CD4-positive, alpha-beta T cell treated with Interleukin-15 for 4 hours (primary cell): ENCODE data around the gene ATXN1L.
"Not testable (repeated sequence)": the region's sequence is repeated elsewhere in the genome, so short reads cannot be mapped to it uniquely, and the experiment has no call there.

Source experiments
- DNase-seq: peaks from one replicate; pipeline ENCODE4 v3.0.0-alpha.2; 2020; ENCODE audit warnings: low spot score

ATXN1L gene

DNA sequence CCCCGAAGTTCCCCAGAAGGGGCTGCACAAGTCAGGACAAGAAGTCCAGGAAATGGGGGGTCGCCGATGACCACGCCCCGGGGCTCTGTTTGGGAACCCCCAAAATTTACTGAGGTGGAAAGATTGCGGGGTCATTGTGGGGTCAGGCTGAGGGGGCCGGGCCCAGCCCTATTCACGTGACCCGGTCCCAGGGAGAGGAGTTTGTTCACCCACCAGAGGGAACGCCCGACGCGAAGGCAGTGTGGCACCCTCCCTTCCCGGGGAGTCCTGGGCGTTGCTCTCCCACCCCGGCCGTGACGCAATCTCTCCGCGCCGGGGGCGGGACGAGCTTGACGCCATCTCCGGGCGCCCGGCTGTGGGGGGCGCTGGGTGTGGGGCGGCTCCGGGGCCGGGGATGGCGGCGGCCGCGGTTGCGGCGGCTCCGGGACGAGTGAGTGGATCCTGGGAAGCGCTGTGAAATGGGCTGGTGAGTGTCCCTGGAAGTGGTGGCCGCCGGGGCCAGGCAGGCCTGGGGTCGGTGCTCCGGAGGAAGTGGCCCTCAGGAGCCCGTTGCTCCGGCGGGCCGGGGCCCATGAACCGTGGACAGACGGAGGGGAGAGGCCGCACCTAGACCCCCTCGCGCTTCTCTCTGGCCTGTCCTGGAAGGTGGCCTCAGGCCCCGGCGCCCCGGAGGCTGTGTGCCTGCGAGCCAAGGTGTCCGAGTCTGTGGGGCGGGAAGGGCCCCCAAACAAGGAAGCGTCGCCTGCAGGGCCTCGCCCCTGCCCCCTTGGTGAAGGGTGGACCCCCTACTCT is at the start of gene ATXN1L:
ATXN1L (plus strand) TSS at position 338 of the 792 bp plus-strand sequence. CDS start 3,765 bp downstream, outside the sequence.
- DNase-seq = peak; percentile 93

- DNase-seq = no peak
These were observed 49.2 kb upstream of the ATXN1L start for GRCh38 chr16:71796501-71797097.

DNA sequence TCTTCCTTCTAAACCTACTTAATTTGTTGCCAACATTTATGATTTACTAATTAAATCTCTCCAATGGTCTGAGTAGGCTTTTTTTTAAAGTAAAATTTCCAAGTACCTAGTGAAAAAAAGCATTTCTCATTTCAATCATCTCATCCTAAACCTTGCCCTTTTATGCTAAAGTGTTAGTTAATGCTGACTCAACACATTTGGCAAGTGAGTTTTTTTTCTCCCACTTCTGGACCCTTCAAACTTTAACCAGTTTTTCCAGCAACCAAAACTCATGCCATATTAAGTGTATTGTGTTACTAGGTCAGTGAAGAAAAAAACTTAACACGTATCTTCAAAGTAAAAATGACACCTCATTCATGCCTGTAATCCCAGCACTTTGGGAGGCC is 42.5 kb upstream of the ATXN1L start:
- DNase-seq = no peak

DNA sequence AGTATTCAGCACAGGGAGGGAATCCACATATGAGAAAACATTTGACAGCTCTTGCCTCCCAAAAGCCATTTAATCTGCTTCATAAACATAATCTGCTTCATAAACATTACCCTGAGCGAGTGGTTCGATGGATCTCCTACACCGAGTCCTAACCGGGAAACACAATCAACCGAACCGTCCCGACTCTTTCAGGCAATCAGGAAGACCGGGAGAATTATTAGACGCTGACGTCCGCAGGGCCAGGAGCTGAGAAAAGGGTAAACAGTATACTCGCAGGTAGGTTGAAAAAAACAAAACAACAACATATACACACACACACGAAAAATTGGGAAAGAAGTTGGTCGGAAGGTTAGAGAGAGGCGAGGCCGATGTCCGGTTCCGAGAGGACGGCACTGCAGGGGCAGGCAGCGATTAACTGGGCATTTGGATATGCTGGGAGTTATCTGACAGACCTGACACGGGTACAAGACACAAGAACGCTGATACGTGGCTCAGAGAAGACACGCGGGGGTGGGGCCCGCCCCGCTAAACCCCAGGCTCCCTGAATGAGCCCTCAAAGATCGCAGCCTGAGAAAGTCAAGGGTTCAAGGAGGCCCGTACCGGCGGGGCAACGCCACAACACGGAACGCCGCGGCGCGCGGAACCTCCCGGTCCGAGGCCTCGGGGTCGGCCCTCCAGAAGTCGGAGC is 37.7 kb upstream of the ATXN1L start:
- DNase-seq = peak; percentile 27

DNA sequence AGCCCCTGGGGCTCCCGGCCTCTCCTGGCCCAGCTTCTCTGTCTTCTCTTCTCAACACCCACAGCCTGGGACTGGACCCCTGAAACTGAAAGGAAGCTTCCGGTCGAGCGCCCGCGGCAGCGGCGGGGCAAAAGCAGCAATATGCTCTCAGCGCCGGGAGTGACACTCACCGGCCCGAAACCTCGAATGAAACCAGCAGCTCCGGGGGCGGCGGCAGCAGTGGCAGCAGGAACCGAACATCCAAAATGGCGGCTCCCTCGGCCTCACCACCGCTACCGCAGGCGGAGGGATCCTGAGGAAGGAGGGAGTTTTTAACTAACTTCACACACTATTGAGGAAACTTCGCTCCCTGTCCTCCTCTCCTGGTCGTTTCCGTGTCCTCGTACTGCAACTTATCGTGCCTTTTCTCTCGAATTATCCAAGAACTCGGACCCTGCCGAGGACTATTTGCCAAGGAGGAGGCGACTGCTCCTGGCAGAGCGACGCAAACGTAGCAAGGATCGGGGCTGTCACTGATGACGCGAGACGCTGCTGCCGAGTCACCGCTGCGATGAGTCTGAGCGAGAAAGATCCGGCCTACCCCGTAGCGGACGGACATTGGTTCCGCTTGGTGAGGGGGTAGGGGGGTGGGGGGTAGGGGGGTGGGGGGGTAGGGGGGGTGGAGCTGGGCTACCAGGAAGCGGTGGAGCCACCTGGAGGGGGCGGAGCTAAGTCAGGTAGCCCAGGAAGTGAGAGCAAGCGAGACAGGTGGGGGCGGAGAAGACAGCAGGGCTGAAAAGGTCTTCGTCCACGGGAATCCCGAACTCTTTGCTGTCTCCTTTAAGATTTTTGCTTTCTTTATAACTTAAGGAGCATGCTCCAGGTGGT is 37.0 kb upstream of the ATXN1L start, which contains the start of gene AP1G1:
AP1G1 (minus strand) TSS at position 242 of the 867 bp plus-strand sequence. CDS start 19,355 bp downstream, outside the sequence.
- peak; percentile 96 for DNase-seq

GRCh38 chr16:71810155-71810530 is 35.6 kb upstream of the ATXN1L start:
- DNase-seq = not testable (repeated sequence)

DNA sequence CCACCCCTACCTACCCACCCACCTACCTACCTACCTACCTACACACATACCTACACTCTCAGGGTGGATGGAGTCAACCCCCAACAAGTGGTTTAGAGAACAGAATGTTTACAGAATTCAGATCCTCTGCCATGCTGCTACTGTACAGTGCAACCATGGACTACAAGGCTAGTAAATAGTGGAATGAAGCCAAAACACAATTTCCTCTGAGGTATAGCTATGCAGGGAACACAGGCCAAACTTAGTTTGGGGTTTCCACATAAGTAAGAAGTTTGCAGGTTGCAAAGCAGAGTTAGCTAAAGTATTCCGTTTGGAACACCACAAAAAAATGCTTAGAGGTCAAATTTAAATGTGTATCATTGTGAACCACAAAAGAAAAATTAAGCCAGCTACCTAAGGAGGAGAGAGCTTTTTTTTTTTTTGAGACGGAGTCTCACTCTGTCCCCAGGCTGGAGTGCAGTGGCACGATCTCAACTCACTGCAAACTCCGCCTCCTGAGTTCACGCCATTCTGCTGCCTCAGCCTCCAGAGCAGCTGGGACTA is 34.4 kb upstream of the ATXN1L start:
- DNase-seq = no peak

DNA sequence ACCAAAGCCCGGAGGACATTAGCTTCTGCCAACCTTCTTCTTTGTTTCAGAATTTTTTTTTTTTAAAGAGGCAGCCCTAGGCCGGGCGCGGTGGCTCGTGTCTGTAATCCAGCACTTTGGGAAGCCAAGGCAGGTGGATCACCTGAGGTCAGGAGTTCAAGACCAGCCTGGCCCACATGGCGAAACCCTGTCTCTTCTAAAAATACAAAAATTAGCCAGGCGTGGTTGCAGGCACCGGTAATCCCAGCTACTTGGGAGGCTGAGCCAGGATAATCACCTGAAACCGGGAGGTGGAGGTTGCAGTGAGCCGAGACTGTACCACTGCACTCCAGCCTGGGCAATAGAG is 28.6 kb upstream of the ATXN1L start:
- not testable (repeated sequence) for DNase-seq

DNA sequence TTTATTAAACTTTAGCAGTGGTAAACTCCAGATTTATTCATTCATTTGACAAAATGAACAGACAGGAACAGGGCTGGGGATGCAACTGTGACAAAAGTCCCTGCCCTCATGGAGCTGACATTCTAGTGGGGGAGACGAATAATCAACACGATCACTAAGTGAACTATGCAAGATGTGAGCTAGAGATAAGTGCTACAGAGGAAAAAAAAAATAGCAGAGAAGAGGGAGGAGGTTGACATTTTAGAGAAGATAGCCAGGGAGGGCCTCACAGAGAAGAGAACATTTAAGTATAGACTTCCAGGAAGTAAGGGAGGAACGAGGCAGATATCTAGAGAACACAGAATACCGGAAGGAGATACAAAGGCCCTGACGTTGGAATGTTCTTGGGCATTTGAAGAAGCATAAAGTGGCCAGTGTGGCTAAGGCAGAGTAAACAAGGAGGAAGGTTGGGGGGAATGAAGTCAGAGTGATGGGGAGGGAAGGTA is 19.2 kb upstream of the ATXN1L start:
- DNase-seq = no peak

- DNase-seq = no peak
These were observed 15.4 kb upstream of the ATXN1L start for GRCh38 chr16:71830359-71830758.

- DNase-seq = not testable (repeated sequence)
These were observed 14.1 kb upstream of the ATXN1L start for GRCh38 chr16:71831698-71832097.

DNA sequence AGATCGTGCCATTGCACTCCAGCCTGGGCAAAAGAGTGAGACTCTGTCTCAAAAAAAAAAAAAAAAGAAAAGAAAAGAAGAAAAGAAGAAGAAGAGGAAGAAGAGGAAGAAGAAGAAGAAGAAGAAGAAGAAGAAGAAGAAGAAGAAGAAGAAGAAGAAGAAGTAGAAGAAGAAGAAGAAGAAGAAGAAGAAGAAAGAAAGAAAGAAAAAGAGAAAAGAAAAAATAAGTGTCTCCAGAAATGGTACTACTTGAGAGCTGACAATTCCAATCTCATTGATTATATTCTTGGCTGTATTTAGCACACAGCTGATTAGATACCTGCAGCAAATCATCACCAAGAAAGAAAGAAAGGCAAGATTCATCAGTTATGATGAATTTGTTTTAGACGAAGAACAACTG is 13.7 kb upstream of the ATXN1L start:
- not testable (repeated sequence) for DNase-seq

DNA sequence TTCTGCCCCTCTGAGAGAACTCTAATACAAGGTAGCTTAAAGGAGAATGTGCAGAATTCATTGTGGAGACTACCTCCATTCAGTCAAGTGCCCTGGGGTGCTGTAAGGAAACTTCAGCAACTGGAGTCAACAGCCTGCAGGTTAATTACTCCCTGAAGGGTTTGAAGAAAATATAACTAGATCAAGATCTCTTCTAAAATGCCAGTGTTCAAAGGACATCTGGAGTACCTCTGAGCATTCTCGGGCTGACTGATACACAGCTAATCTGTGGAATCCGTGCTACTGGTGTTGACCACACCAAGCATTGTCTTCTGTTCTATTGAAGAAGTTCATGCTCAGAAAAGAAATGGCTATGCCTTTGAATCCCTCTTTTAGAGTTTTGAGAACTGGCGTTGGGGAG is 11.5 kb upstream of the ATXN1L start:
- DNase-seq = no peak

- no peak for DNase-seq
These were observed 8.6 kb upstream of the ATXN1L start for GRCh38 chr16:71837150-71837549.

- no peak for DNase-seq
These were observed 5.7 kb upstream of the ATXN1L start for GRCh38 chr16:71840052-71840451.

- DNase-seq = no peak
These were observed 2.2 kb upstream of the ATXN1L start for GRCh38 chr16:71843572-71843971.

DNA sequence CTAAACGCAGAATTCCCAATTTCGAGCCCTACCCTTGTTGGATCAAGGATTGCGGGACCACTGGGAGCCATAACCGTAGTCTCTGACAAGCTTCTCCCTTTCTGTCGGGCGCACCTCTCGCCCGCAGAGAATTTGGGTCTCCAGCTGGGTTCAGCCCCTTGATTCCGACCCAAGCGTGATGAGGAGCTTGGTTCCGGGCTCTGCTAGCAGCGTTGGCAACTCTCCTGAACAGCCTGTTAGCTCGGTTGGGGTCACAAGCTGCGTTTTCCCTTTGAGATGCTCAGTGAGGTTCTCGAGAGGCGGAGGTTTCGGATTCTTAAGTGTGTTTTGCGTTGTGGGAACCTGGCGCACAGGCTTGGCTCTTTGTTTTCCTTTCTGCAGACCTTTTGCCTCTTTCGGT is 655 bp downstream of the ATXN1L start:
- DNase-seq = no peak

DNA sequence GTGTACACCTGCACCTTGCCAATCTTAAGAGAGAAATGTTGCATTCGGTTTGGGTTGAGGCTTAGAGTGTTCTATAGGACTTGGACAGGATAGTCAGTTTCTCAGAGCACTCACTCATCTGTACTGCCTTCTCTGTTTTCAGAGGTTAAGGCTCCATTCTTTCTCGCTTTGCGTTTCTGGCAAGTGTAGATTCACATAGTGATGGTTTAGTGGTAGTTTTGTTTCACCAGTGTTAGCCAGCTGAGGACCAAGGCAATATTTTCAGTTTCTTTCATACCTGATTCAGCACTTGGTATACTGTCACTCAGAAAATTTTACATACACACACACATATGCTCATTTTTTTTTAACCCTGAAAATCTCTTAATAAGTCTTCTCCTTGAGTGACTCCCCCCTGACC is 1.3 kb downstream of the ATXN1L start:
- DNase-seq = no peak

GRCh38 chr16:71848622-71849021 is 2.8 kb downstream of the ATXN1L start:
- no peak for DNase-seq

- no peak for DNase-seq
These were observed 6.0 kb downstream of the ATXN1L start for GRCh38 chr16:71851746-71852145.

DNA sequence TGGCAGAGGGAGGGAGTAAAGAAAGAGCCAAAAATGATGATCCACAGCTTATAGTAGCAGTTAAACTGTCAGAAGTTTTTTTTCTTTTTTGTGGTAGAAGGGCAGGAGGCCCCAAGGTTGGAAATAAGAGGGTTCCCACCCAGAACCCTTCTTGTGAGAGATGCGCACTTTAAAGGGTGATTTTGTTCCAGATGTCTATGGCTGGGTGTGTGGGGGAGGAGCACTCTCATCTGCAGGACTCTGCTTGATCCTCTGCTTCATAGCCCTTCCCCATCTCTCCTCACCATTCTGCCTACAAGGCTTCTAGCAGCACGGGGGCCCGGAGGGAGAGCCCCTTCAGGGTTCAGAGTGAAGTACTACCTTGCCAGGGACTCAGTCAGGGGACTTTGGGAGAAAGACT is 6.4 kb downstream of the ATXN1L start:
- no peak for DNase-seq

DNA sequence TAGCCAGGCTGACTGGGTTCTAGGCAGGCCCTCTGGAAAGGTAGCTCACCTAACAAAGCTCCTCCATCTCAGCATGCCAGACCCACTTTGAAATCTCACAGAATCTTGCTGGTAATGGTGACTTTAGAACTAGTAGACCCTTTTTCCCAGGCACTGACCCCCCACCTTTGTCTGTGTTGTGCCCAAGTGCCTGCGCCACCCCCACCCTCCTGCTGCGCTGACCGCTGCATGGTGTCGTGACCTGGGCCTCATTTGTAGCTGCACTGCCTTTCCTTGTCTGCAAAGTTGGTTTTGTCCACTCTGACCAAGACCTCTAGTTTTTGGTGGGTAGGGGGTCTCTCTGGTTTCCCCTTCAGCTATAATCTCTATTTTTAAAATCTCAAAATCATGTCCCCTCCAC is 6.8 kb downstream of the ATXN1L start:
- DNase-seq = no peak
